ENCODE data around the gene RTCB. TPM values are rescaled to one million over a fixed set of nuclear protein-coding genes. Genes with fewer than 3 reads are reported as not detected.
"Not testable (repeated sequence)": the region's sequence is repeated elsewhere in the genome, so short reads cannot be mapped to it uniquely, and the experiment has no call there.

RTCB gene
- total RNA-seq, 4 donors from 2014 or later, result 66.9 to 83.4 (median 68.9) TPM

DNA sequence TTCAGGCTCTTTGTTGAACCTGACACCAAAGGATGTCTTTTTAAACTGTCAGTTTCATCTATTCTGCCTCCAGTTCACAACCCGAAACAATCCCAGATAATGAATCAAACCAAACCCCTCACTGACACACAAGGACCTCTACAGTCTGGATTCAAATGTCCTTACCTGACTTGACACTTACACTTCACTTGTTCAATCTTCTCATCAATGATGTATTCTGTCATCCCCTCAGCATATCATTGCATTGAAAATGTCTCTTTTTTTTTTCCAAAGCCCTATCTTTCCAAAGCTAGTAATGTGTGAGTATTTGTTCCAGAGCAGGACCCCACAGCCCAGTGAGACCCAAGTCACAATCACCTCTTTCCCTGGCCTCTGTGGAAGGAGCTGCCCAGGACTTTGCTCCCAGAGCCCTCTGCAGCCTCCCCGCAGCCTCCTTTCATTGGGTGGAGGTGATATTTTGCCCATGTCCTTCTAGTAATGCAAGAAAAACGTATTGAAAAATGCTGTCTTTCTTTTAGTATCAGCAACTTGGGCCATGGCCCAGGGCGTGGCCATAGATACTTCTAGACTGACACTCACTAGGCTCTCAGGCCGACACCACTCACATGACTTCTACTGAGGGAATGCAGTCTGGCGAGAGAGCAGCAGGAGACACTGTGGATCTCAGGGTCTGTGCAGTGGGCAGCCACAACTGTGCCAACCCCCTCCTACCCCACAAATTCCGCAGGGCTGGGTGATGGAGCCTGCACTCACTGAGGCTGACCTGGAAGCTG is 36.2 kb downstream of the RTCB start:
- ATAC-seq, result no peak
- TF ChIP-seq, protein P1, sequence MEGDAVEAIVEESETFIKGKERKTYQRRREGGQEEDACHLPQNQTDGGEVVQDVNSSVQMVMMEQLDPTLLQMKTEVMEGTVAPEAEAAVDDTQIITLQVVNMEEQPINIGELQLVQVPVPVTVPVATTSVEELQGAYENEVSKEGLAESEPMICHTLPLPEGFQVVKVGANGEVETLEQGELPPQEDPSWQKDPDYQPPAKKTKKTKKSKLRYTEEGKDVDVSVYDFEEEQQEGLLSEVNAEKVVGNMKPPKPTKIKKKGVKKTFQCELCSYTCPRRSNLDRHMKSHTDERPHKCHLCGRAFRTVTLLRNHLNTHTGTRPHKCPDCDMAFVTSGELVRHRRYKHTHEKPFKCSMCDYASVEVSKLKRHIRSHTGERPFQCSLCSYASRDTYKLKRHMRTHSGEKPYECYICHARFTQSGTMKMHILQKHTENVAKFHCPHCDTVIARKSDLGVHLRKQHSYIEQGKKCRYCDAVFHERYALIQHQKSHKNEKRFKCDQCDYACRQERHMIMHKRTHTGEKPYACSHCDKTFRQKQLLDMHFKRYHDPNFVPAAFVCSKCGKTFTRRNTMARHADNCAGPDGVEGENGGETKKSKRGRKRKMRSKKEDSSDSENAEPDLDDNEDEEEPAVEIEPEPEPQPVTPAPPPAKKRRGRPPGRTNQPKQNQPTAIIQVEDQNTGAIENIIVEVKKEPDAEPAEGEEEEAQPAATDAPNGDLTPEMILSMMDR (IDR thresholded peaks at IDR 0.05), result no peak
- TF ChIP-seq EP300 (IDR thresholded peaks at IDR 0.05) (no peak), POLR2AphosphoS5 (IDR thresholded peaks at IDR 0.05) (no peak), POLR2A (IDR thresholded peaks at IDR 0.05) (no peak)
- WGBS, 2 donors (ENCODE audit: low coverage in 1 of 2), result 67 to 92% methylated on average over 4 to 7 of the region's 7 CpGs

DNA sequence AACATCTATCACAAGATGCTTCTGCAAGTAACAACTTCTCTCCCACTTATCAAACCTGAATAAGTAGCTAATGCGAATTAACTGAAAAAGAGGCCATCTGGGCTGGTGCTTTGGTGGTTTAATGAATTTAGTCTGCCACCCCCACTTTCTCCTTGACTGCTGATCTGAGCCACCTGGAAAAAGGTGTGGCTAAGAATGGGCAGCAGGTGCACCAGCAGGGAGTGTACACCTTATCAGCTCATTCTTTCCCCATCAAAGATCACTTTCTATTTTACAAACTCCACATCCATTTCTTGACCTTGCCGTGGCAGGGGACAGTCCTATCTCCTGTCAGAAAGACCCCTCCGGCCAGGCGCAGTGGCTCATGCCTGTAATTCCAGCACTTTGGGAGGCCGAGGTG is 47.8 kb downstream of the RTCB start:
- Histone ChIP-seq H3K4me3 (no peak overlapping the region), H3K27me3 (no peaks in the 10 kb centered on the region), H3K4me1 (no peaks in the 10 kb centered on the region), H3K36me3 (no peaks in the 10 kb centered on the region), H3K27ac (no peak overlapping the region), H3K9me3 (no peaks in the 10 kb centered on the region)
- ATAC-seq, result no peak
- TF ChIP-seq, protein P1 (IDR thresholded peaks at IDR 0.05), result no peak
- no peak for TF ChIP-seq POLR2AphosphoS5 (IDR thresholded peaks at IDR 0.05)
- TF ChIP-seq EP300 (IDR thresholded peaks at IDR 0.05), result no peak
- TF ChIP-seq POLR2A (IDR thresholded peaks at IDR 0.05), result no peak
- WGBS, 2 donors (ENCODE audit: low coverage in 1 of 2), result 50 to 78% methylated on average over 1 to 4 of the region's 5 CpGs

More for the DNA sequence above, 36.2 kb downstream of the RTCB start:
- no peaks in the 10 kb centered on the region for H3K27me3 ChIP-seq
- no peaks in the 10 kb centered on the region for H3K9me3 ChIP-seq
- H3K4me3 ChIP-seq, result no peak overlapping the region
- no peaks in the 10 kb centered on the region for H3K4me1 ChIP-seq
- no peaks in the 10 kb centered on the region for H3K36me3 ChIP-seq
- no peak overlapping the region for H3K27ac ChIP-seq

GRCh38 chr22:32361257-32361656 is 50.8 kb downstream of the RTCB start:
- Histone ChIP-seq H3K4me3 (no peak overlapping the region), H3K36me3 (no peaks in the 10 kb centered on the region), H3K27ac (no peak overlapping the region), H3K27me3 (no peaks in the 10 kb centered on the region), H3K4me1 (no peaks in the 10 kb centered on the region), H3K9me3 (no peaks in the 10 kb centered on the region)
- TF ChIP-seq POLR2AphosphoS5 (IDR thresholded peaks at IDR 0.05), result no peak
- no peak for TF ChIP-seq POLR2A (IDR thresholded peaks at IDR 0.05)
- no peak for TF ChIP-seq EP300 (IDR thresholded peaks at IDR 0.05)
- TF ChIP-seq, protein P1 (IDR thresholded peaks at IDR 0.05), result no peak
- 81 to 88% methylated on average over 2 of the region's 2 CpGs for WGBS, 2 donors (ENCODE audit: low coverage in 1 of 2)
- no peak for ATAC-seq

- H3K27ac ChIP-seq, ATAC-seq, H3K27me3 ChIP-seq, H3K36me3 ChIP-seq, H3K9me3 ChIP-seq, H3K4me3 ChIP-seq, H3K4me1 ChIP-seq: not testable (repeated sequence)
- WGBS, 2 donors (ENCODE audit: low coverage in 1 of 2), result 80% methylated on average over 1 of the region's 11 CpGs; no CpG with 5 or more reads in 1 of the 2 donors
Observed at GRCh38 chr22:32360096-32360495, 52.0 kb downstream of the RTCB start.

DNA sequence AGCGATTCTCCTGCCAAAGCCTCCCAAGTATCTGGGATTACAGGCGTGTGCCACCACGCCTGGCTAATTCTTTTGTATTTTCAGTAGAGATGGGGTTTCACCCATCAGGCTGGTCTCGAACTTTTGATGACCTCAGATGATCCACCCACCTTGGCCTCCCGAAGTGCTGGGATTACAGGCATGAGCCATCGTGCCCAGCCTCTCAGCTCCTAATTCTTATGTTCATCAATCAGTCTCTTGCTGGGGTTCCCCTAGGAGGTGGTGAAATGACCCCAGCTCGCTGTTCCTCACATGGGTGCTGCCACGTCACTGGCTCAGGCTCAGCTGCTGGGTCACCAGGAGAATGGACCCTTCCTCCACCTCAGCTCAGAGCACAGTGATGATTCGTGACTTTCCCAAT is 54.5 kb downstream of the RTCB start, which contains the start of gene RFPL3:
Gene RFPL3 (plus strand): TSS at position 301 of the 400 bp plus-strand sequence. CDS start 205 bp downstream, outside the sequence.
- not testable (repeated sequence) for H3K4me1 ChIP-seq, H3K9me3 ChIP-seq, H3K4me3 ChIP-seq, H3K36me3 ChIP-seq, H3K27ac ChIP-seq, ATAC-seq, H3K27me3 ChIP-seq
- 40% methylated on average over 1 of the region's 9 CpGs; no CpG with 5 or more reads in 1 of the 2 donors for WGBS, 2 donors (ENCODE audit: low coverage in 1 of 2)

DNA sequence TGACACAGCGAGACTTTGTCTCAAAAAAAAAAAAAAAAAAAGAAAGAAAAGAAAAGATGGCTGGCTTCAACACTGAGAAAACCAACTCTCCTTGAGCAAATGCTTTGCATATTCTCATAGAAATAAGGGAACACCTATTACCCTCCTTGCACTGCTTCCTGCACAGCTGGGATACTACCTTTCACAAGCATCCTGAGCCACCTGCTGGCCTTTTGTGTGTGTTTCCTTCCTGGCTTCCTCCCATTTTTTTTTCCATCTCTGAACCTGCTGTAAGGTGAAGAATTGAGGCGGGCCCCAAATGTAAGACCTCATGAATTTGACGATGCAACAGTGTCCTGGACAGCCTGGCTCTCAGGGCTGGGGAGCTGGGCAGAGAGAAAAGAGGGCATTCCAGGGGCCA is 56.3 kb downstream of the RTCB start:
- 67% methylated on average over 1 of the region's 3 CpGs; no CpG with 5 or more reads in 1 of the 2 donors for WGBS, 2 donors (ENCODE audit: low coverage in 1 of 2)
- ATAC-seq, result no peak
- Histone ChIP-seq H3K4me1 (no peaks in the 10 kb centered on the region), H3K36me3 (no peaks in the 10 kb centered on the region), H3K27me3 (peaks cover 9% of the 10 kb centered on the region), H3K4me3 (no peak overlapping the region), H3K9me3 (no peaks in the 10 kb centered on the region), H3K27ac (no peak overlapping the region)
- no peak for TF ChIP-seq POLR2AphosphoS5 (IDR thresholded peaks at IDR 0.05)
- TF ChIP-seq, protein P1 (IDR thresholded peaks at IDR 0.05), result no peak
- TF ChIP-seq EP300 (IDR thresholded peaks at IDR 0.05), result no peak
- no peak for TF ChIP-seq POLR2A (IDR thresholded peaks at IDR 0.05)

All from gastroesophageal sphincter (tissue), 4 donors.